Peyer's patch (tissue), 4 donors: ENCODE measurements around the gene CSNK2B.

Experiments used
- POLR2A ChIP-seq, 2 donors: fragments of 450-650 bp; IDR thresholded peaks; one replicate each; pipeline ENCODE4 v1.5.1; 2017; ENCODE audit warnings: antibody characterized with exemption in 2 of 2, mild to moderate bottlenecking in 2 of 2, moderate library complexity in 2 of 2
- TF ChIP-seq, protein P1 (sequence below), 6 experiments: fragments of 450-650 bp in 4 of 6; fragments of 200-600 bp in 2 of 6; sonication (generic) in 1 of 6; IDR thresholded peaks; one replicate each; pipeline ENCODE4 v1.5.1; 2017 to 2019; ENCODE audit warnings: antibody characterized with exemption in 6 of 6, mild to moderate bottlenecking in 3 of 6, moderate library complexity in 1 of 6

DNA sequence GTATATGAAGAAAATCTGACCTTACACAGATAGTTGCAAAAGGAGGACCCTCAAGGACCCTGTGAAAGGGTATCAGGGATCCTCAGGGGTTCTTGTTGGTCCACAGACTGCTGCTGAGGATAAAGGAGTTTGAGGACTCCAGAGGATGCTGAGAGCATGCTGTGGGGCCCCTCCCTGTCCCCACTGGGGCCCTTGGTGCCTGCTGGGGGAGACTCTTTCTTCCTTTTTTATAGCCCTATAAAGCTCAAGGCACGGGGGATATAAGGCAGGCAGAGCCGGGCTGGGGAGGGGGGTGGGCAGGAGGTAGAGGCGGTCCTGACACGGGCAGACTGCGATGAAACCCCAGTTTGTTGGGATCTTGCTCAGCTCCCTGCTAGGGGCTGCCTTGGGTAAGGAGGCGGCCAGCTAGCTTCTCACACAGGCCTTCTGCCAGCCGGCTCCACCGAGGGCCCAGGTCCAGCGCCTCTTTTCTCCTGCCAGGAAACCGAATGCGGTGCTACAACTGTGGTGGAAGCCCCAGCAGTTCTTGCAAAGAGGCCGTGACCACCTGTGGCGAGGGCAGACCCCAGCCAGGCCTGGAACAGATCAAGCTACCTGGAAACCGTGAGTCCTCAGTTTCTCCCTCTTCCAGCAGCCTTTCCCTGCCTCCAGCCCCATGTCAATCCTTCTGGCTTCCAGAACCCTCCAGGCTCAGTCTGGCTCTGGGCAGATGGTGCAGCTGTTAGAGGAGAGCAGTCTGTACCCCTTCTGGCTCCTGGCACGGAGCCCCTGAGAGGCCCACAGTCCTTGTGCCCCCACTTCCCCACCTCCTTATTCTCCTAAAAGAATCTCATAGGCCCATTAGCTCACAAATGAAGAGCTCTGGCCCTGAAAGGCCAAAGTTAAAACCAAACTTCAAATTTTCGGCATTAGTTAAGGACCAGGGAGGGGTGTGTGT lies 49.4 kb downstream of the CSNK2B start, which contains the start of gene LY6G6D:
- no peak for TF ChIP-seq POLR2A (IDR thresholded peaks at IDR 0.05)
- TF ChIP-seq, protein P1, sequence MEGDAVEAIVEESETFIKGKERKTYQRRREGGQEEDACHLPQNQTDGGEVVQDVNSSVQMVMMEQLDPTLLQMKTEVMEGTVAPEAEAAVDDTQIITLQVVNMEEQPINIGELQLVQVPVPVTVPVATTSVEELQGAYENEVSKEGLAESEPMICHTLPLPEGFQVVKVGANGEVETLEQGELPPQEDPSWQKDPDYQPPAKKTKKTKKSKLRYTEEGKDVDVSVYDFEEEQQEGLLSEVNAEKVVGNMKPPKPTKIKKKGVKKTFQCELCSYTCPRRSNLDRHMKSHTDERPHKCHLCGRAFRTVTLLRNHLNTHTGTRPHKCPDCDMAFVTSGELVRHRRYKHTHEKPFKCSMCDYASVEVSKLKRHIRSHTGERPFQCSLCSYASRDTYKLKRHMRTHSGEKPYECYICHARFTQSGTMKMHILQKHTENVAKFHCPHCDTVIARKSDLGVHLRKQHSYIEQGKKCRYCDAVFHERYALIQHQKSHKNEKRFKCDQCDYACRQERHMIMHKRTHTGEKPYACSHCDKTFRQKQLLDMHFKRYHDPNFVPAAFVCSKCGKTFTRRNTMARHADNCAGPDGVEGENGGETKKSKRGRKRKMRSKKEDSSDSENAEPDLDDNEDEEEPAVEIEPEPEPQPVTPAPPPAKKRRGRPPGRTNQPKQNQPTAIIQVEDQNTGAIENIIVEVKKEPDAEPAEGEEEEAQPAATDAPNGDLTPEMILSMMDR (IDR thresholded peaks at IDR 0.05) = no peak
